Stomach (tissue), 9 donors: ENCODE measurements around the gene BFSP1. TPM values are rescaled to one million over a fixed set of nuclear protein-coding genes. Genes with fewer than 3 reads are reported as not detected.

Experiments used
- DNase-seq, 2 donors: peaks; one replicate each; pipeline versions ENCODE4 v3.0.0 to v3.0.0-alpha.2; 2013 to 2019
- H3K27ac ChIP-seq, 5 donors: fragments of 200-600 bp in 4 of 5; sonication (generic) in 4 of 5; one replicate each; pipeline ENCODE4 v1.5.1; 2013 to 2019; ENCODE audit warnings: mild to moderate bottlenecking in 1 of 5, moderate library complexity in 1 of 5
- H3K27me3 ChIP-seq, 3 donors: fragments of 200-600 bp; sonication (generic); one replicate each; pipeline ENCODE4 v1.5.1; 2017 to 2019; ENCODE audit warnings: mixed run types in 1 of 3
- H3K36me3 ChIP-seq, 4 donors: fragments of 200-600 bp; sonication (generic); 1 replicate in 3 of 4; 2 replicates in 1 of 4; pipeline ENCODE4 v1.5.1; 2016 to 2019
- H3K4me1 ChIP-seq, 4 donors: fragments of 200-600 bp; sonication (generic); one replicate each; pipeline ENCODE4 v1.5.1; 2016 to 2019
- H3K4me3 ChIP-seq, 4 donors: fragments of 200-600 bp; sonication (generic) in 3 of 4; one replicate each; pipeline ENCODE4 v1.5.1; 2016 to 2019; ENCODE audit warnings: mild to moderate bottlenecking in 1 of 4
- H3K9me3 ChIP-seq, 4 donors: fragments of 200-600 bp; sonication (generic); one replicate each; pipeline ENCODE4 v1.5.1; 2016 to 2019
- CTCF ChIP-seq, 7 experiments: fragments of 450-650 bp in 4 of 7; fragments of 200-600 bp in 3 of 7; sonication (generic) in 3 of 7; IDR thresholded peaks; one replicate each; pipeline ENCODE4 v1.5.1; 2016 to 2019; ENCODE audit warnings: antibody characterized with exemption in 7 of 7, control low read depth in 2 of 7, mild to moderate bottlenecking in 1 of 7
- EP300 ChIP-seq: sonication (generic); formaldehyde crosslinking; IDR thresholded peaks from one replicate; pipeline ENCODE4 v1.6.1; 2017; ENCODE audit warnings: antibody characterized with exemption
- POLR2A ChIP-seq, 4 donors: fragments of 450-650 bp; IDR thresholded peaks; one replicate each; pipeline ENCODE4 v1.6.1; 2016; ENCODE audit warnings: antibody characterized with exemption in 4 of 4, control low read depth in 2 of 4, mild to moderate bottlenecking in 1 of 4, moderate library complexity in 1 of 4
- POLR2AphosphoS5 ChIP-seq, 3 donors: sonication (generic); formaldehyde crosslinking; IDR thresholded peaks; one replicate each; pipeline ENCODE4 v1.6.1; 2016; ENCODE audit warnings: antibody characterized with exemption in 3 of 3
- WGBS, 5 donors: extraction: QIAGEN DNeasy Blood & Tissue Kit in 3 of 5; methylation state at CpG; one replicate each; pipeline versions ENCODE4 v1.1.5 to v1.1.7; 2013 to 2018; 5-methylcytosine and 5-hydroxymethylcytosine counted together
- intact Hi-C: fragments of 100-400 bp; cut with DNase I; formaldehyde crosslinking; loops from one replicate; pipeline ENCODE4 v1.15.1; 2023; ENCODE audit warnings: low total_unique reads
- polyA plus RNA-seq, 3 donors: library from polyadenylated mRNA; stranded (reverse); fragments of 200-250 nt; gene quantifications; one replicate each; pipeline ENCODE4 v1.2.3, GENCODE V29; 2013
- total RNA-seq, 5 donors: library from RNA; depleted of rRNA; stranded (reverse); fragments of >200 nt; gene quantifications; one replicate each; pipeline versions ENCODE4 v1.1.0 to v1.2.3, GENCODE V29; 2014 to 2016
- donor health status: healthy with polysubstance abuse.
- donor health status: Bipolar disorder and iron deficiency.
- donor health status: healthy.

The BFSP1 gene
- total and polyA plus RNA-seq, 8 donors: 0.70 to 7.1 (median 1.7) TPM; not detected in 3

GRCh38 chr20:17510548-17510947, 20.6 kb downstream of the BFSP1 start:
- Histone ChIP-seq H3K27me3 (no peaks in the 10 kb centered on the region), H3K4me3 (no peak overlapping the region), H3K4me1 (peaks cover 0 to 7% (median 1%) of the 10 kb centered on the region in 4 donors), H3K9me3 (no peaks in the 10 kb centered on the region), H3K27ac (no peak overlapping the region), H3K36me3 (no peaks in the 10 kb centered on the region)
- TF ChIP-seq POLR2A (IDR thresholded peaks at IDR 0.05) (no peak), EP300 (no peak), POLR2AphosphoS5 (IDR thresholded peaks at IDR 0.05) (no peak), CTCF (IDR thresholded peaks at IDR 0.05) (no peak)
- no peak for DNase-seq
- intact Hi-C loops: no loop called here
- WGBS, 5 donors: 58 to 85% (median 81%) methylated on average over 4 of the region's 4 CpGs

GRCh38 chr20:17508756-17509155, 22.4 kb downstream of the BFSP1 start:
- Histone ChIP-seq H3K27ac (no peak overlapping the region), H3K36me3 (no peaks in the 10 kb centered on the region), H3K27me3 (no peaks in the 10 kb centered on the region), H3K4me3 (no peak overlapping the region), H3K9me3 (no peaks in the 10 kb centered on the region), H3K4me1 (peaks cover 0 to 20% (median 12%) of the 10 kb centered on the region in 4 donors)
- intact Hi-C loops: loop anchor here (10.0 kb wide), 1 partner anchor 496 kb away; no protein-coding TSS in a partner anchor
- 89 to 97% (median 95%) methylated on average over 13 to 18 of the region's 18 CpGs for WGBS, 5 donors
- no peak for DNase-seq
- no peak for TF ChIP-seq POLR2A (IDR thresholded peaks at IDR 0.05)
- no peak for TF ChIP-seq POLR2AphosphoS5 (IDR thresholded peaks at IDR 0.05)
- no peak for TF ChIP-seq EP300
- no peak for TF ChIP-seq CTCF (IDR thresholded peaks at IDR 0.05)

GRCh38 chr20:17507531-17507930, 23.6 kb downstream of the BFSP1 start:
- 81 to 93% (median 90%) methylated on average over 5 of the region's 5 CpGs for WGBS, 5 donors
- H3K4me1 ChIP-seq: peaks cover 0 to 20% (median 12%) of the 10 kb centered on the region in 4 donors
- no peaks in the 10 kb centered on the region for H3K9me3 ChIP-seq
- no peaks in the 10 kb centered on the region for H3K27me3 ChIP-seq
- H3K36me3 ChIP-seq: no peaks in the 10 kb centered on the region
- no peak overlapping the region for H3K27ac ChIP-seq
- no peak overlapping the region for H3K4me3 ChIP-seq
- DNase-seq: no peak
- intact Hi-C loops: loop anchor here (10.0 kb wide), 1 partner anchor 497 kb away; no protein-coding TSS in a partner anchor
- no peak for TF ChIP-seq POLR2AphosphoS5 (IDR thresholded peaks at IDR 0.05)
- no peak for TF ChIP-seq POLR2A (IDR thresholded peaks at IDR 0.05)
- no peak for TF ChIP-seq EP300
- TF ChIP-seq CTCF (IDR thresholded peaks at IDR 0.05): no peak

DNA sequence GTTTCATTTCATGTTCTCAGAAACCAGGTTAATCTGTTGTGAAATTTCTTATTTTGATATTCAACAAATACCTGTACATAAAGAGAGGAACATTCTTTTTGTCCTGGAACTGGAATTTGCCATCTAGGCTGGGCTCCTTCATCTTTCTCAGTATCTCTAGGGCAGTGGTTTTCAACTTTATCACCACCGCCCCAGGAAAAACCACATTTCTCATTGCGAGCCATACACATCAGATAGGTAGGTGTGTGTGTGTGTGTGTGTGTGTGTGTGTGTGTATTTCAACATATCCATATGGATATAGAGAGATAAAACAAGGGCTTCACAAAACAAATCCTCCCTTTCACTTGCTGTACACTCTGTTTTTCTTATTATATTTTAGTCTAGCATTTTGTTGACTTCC, 24.1 kb downstream of the BFSP1 start:
- Histone ChIP-seq H3K9me3 (no peaks in the 10 kb centered on the region), H3K4me3 (no peak overlapping the region), H3K36me3 (no peaks in the 10 kb centered on the region), H3K27ac (no peak overlapping the region), H3K27me3 (no peaks in the 10 kb centered on the region), H3K4me1 (peaks cover 0 to 20% (median 12%) of the 10 kb centered on the region in 4 donors)
- 61 to 86% (median 66%) methylated on average over 2 of the region's 2 CpGs for WGBS, 5 donors
- DNase-seq: no peak
- TF ChIP-seq POLR2A (IDR thresholded peaks at IDR 0.05): no peak
- no peak for TF ChIP-seq POLR2AphosphoS5 (IDR thresholded peaks at IDR 0.05)
- no peak for TF ChIP-seq EP300
- no peak for TF ChIP-seq CTCF (IDR thresholded peaks at IDR 0.05)
- intact Hi-C loops: loop anchor here (10.0 kb wide), 1 partner anchor 498 kb away; no protein-coding TSS in a partner anchor
